Measurements from ENCODE around the gene TTYH2.

- no peak for TF ChIP-seq GATA2 (IDR thresholded peaks at IDR 0.05; ENCODE audit: low read depth, low read length)
- no peak for TF ChIP-seq GATA3 (IDR thresholded peaks at IDR 0.05; ENCODE audit: low read depth, low read length)
Observed at GRCh38 chr17:74237321-74237720, 23.9 kb downstream of the TTYH2 start.

Measured in SH-SY5Y (cell line).